ENCODE data around the gene PRRT2. TPM values are rescaled to one million over a fixed set of nuclear protein-coding genes. Genes with fewer than 3 reads are reported as not detected.
"Not testable (repeated sequence)": the region's sequence is repeated elsewhere in the genome, so short reads cannot be mapped to it uniquely, and the experiment has no call there.

Gene PRRT2
- total RNA-seq, 1 donor, result 3.0 TPM

DNA sequence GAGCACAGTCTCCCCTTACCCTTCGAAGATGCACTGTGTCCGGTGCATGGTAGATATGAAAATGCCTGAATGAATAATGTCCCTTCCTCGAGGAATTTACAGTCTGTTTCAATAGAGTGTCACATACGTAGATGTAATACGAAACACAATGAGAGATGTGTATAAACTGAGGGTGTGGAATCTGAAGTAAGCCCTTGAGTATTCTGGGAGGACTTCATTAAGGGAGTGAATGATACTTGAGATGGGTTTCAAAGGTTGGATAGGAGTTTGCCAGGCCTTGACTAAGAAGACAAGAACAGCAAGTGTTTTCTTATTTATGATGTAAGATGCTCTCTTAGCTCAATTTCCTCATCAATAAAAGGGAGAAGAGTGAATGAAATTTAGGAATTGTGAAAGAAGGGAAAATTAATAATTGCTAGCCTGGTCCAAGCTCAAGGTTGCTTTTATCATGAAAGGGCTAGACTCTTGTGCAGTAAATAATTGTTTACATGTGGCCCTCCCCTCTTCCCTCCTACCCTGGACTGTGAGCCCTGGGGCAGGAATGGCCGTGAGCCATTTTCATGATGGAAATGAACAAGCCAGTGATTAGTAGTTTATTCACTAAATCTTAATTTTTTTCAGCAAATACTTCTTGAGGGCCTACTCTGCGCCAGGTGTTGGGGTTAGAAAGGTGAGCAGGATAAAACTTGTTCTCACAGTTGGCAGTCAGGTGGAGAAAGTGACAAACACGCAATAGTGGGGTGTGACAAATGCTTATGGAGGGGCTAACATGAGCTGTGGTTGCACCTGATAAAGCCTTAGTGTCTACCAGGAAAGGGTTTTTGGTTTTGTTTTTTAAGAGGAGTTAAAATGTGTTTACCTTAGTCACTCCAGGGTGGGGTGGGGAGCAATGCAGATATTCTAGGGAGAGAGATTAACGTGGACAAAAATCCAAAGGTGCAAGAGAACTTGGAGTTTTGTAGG lies 19.9 kb upstream of the PRRT2 start:
- H3K4me3 ChIP-seq (ENCODE audit: low read depth, low read length), result peak overlapping the region; percentile 76
- TF ChIP-seq, protein P1, sequence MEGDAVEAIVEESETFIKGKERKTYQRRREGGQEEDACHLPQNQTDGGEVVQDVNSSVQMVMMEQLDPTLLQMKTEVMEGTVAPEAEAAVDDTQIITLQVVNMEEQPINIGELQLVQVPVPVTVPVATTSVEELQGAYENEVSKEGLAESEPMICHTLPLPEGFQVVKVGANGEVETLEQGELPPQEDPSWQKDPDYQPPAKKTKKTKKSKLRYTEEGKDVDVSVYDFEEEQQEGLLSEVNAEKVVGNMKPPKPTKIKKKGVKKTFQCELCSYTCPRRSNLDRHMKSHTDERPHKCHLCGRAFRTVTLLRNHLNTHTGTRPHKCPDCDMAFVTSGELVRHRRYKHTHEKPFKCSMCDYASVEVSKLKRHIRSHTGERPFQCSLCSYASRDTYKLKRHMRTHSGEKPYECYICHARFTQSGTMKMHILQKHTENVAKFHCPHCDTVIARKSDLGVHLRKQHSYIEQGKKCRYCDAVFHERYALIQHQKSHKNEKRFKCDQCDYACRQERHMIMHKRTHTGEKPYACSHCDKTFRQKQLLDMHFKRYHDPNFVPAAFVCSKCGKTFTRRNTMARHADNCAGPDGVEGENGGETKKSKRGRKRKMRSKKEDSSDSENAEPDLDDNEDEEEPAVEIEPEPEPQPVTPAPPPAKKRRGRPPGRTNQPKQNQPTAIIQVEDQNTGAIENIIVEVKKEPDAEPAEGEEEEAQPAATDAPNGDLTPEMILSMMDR (IDR thresholded peaks at IDR 0.05; ENCODE audit: insufficient read depth, low read depth, low read length), result no peak
- no peak for DNase-seq (ENCODE audit: low read depth)

DNA sequence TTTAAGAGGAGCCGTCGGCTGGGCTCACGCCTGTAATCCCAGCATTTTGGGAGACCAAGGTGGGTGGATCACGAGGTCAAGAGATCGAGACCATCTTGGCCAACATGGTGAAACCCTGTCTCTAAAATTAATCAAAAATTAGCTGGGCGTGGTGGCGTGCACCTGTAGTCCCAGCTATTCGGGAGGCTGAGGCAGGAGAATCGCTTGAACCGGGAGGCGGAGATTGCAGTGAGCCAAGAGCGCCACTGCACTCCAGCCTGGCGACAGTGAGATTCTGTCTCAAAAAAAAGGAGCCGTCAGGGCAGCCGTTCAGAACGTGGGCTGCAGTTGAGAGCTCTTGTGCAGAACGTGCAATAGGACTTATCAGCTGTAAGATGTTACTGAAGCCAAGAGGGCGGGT lies 18.8 kb upstream of the PRRT2 start:
- not testable (repeated sequence) for DNase-seq (ENCODE audit: low read depth); H3K4me3 ChIP-seq (ENCODE audit: low read depth, low read length)

- no peak for DNase-seq (ENCODE audit: low read depth)
- no peak overlapping the region for H3K4me3 ChIP-seq (ENCODE audit: low read depth, low read length)
- TF ChIP-seq, protein P1 (IDR thresholded peaks at IDR 0.05; ENCODE audit: insufficient read depth, low read depth, low read length), result no peak
These were observed 17.7 kb upstream of the PRRT2 start for GRCh38 chr16:29794231-29794710.

DNA sequence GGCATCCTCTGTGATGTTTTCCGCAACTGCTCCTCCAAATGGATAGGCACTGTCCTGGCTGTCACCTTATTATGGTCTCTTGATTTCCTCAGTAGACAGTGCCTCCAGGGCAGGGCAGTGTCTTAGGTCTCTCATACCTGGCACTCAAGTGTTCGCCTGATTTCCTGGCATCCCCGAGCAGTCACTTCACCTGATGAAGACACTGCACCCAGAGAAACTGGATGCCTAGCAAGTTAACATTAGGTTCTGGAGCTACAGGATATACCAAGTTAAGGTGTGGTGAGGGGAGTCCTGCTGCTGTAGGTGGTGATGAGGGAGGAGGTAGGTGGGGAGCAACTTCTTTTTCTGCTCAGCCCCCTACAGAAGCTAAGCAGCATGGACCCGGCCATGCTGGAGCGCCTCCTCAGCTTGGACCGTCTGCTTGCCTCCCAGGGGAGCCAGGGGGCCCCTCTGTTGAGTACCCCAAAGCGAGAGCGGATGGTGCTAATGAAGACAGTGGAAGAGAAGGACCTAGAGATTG lies 9.5 kb upstream of the PRRT2 start:
- TF ChIP-seq, protein P1 (IDR thresholded peaks at IDR 0.05; ENCODE audit: insufficient read depth, low read depth, low read length), result no peak
- H3K4me3 ChIP-seq (ENCODE audit: low read depth, low read length), result no peak overlapping the region

GRCh38 chr16:29804020-29804419 lies 8.0 kb upstream of the PRRT2 start:
- DNase-seq (ENCODE audit: low read depth), result no peak
- TF ChIP-seq, protein P1 (IDR thresholded peaks at IDR 0.05; ENCODE audit: insufficient read depth, low read depth, low read length), result no peak
- no peak overlapping the region for H3K4me3 ChIP-seq (ENCODE audit: low read depth, low read length)

More for the DNA sequence above, 9.5 kb upstream of the PRRT2 start:
- no peak for DNase-seq (ENCODE audit: low read depth)

- H3K4me3 ChIP-seq (ENCODE audit: low read depth, low read length), result peak overlapping the region; percentile 78
- TF ChIP-seq, protein P1 (IDR thresholded peaks at IDR 0.05; ENCODE audit: insufficient read depth, low read depth, low read length), result no peak
- DNase-seq (ENCODE audit: low read depth), result no peak
These were observed 7.3 kb upstream of the PRRT2 start for GRCh38 chr16:29804455-29805231.

Data from fibroblast of villous mesenchyme (primary cell).